22Rv1 (cell line): Measurements from ENCODE around the gene GFPT2.

Experiments
- CTCF ChIP-seq: fragments of 450-650 bp; IDR thresholded peaks from 2 replicates; pipeline ENCODE4 v1.5.1; 2017; ENCODE audit warnings: mild to moderate bottlenecking
- ZFX ChIP-seq: fragments of 450-650 bp; IDR thresholded peaks from 2 replicates; pipeline ENCODE4 v1.6.1; 2017; ENCODE audit warnings: antibody characterized with exemption, borderline replicate concordance

- no peak for TF ChIP-seq ZFX
- TF ChIP-seq CTCF, result no peak
Observed at GRCh38 chr5:180340856-180341255, 12.3 kb downstream of the GFPT2 start.
